Heart left ventricle (tissue), 16 donors: ENCODE data around the gene UROC1. TPM values are rescaled to one million over a fixed set of nuclear protein-coding genes. Genes with fewer than 3 reads are reported as not detected.

Experiments used
- ATAC-seq, 4 donors: fragments of 200-7000 bp; cut with Tn5 transposase; one replicate each; pipeline ENCODE4 v1.9.1; 2020 to 2022; ENCODE audit warnings: moderate library complexity in 4 of 4, mild to moderate bottlenecking in 3 of 4, moderate number of reproducible peaks in 1 of 4
- DNase-seq, 5 donors: peaks; one replicate each; pipeline ENCODE4 v3.0.0-alpha.2; 2020
- H3K27ac ChIP-seq, 12 donors: fragments of 200-600 bp; sonication (generic) in 4 of 12; one replicate each; pipeline versions ENCODE4 v1.5.0 to v1.8.0; 2016 to 2022; ENCODE audit warnings: mild to moderate bottlenecking in 2 of 12
- H3K27me3 ChIP-seq, 9 donors: fragments of 200-600 bp; sonication (generic) in 2 of 9; one replicate each; pipeline versions ENCODE4 v1.5.1 to v1.8.0; 2016 to 2022; ENCODE audit warnings: mild to moderate bottlenecking in 3 of 9
- H3K36me3 ChIP-seq, 9 donors: fragments of 200-600 bp; sonication (generic) in 2 of 9; one replicate each; pipeline versions ENCODE4 v1.5.0 to v1.8.0; 2018 to 2022; ENCODE audit warnings: mild to moderate bottlenecking in 2 of 9
- H3K4me1 ChIP-seq, 12 donors: fragments of 200-600 bp; sonication (generic) in 4 of 12; one replicate each; pipeline versions ENCODE4 v1.5.0 to v1.8.0; 2016 to 2022; ENCODE audit warnings: mild to moderate bottlenecking in 3 of 12
- H3K4me3 ChIP-seq, 12 donors: fragments of 200-600 bp; sonication (generic) in 4 of 12; one replicate each; pipeline versions ENCODE4 v1.5.0 to v1.8.0; 2017 to 2022; ENCODE audit warnings: mild to moderate bottlenecking in 9 of 12, moderate library complexity in 4 of 12
- H3K9me3 ChIP-seq, 12 donors: fragments of 200-600 bp; sonication (generic) in 4 of 12; one replicate each; pipeline versions ENCODE4 v1.5.0 to v1.8.0; 2016 to 2022; ENCODE audit warnings: mild to moderate bottlenecking in 1 of 12
- CTCF ChIP-seq, 12 donors: fragments of 200-600 bp; sonication (generic) in 4 of 12; IDR thresholded peaks; one replicate each; pipeline versions ENCODE4 v1.5.0 to v1.8.0; 2018 to 2022; ENCODE audit warnings: antibody characterized with exemption in 12 of 12, mild to moderate bottlenecking in 5 of 12
- POLR2A ChIP-seq, 2 donors: fragments of 450-650 bp; IDR thresholded peaks; one replicate each; pipeline ENCODE4 v1.6.1; 2017; ENCODE audit warnings: antibody characterized with exemption in 2 of 2, mild to moderate bottlenecking in 2 of 2, moderate library complexity in 2 of 2
- WGBS, 4 donors: extraction: QIAGEN DNeasy Blood & Tissue Kit in 2 of 4; methylation state at CpG; one replicate each; pipeline versions ENCODE4 v1.1.5 to v1.1.7; 2013 to 2018; 5-methylcytosine and 5-hydroxymethylcytosine counted together
- intact Hi-C, 10 donors: fragments of 100-400 bp; cut with DNase I; formaldehyde crosslinking; loops; one replicate each; pipeline versions ENCODE4 v1.11.1 to v1.14.2; 2022
- polyA plus RNA-seq, 2 donors: library from polyadenylated mRNA; stranded (reverse); fragments of 200-250 nt; gene quantifications; one replicate each; pipeline ENCODE4 v1.2.3, GENCODE V29; 2013
- total RNA-seq, 9 donors: library from RNA; depleted of rRNA in 2 of 9; stranded (reverse); fragments of >200 nt in 2 of 9; fragmentation: NEBNext Ultra II Directional in 3 of 9; extraction: Animal tissue kit (Norgen Biotek cat#: 25700) in 3 of 9; gene quantifications; one replicate each; pipeline versions ENCODE4 v1.1.0 to v1.2.4, GENCODE V29; 2016 to 2023
- donor health status: ischemic (EF 13 %, LVEDD 7.1; RV severe dilation, severe dysfunction).
- donor health status: healthy with polysubstance abuse.
- donor health status: DM: no; HTN: yes; CAD: no.
- donor health status: DM: no; HTN: no; CAD: no.
- donor health status: ischemic (EF 25% LVEDD 6.9; RV normal size, moderate dysfunction).
- donor health status: ischemic (EF 25% LVEDD 5.7; RV mildly dilated, moderate dysfunction).
- donor health status: healthy.
- donor health status: DM: yes; HTN: yes; CAD: no.
- donor health status: ischemic (EF 35%, LVEDD 5.7; RV mildly dilated, moderate dysfunction).
- donor health status: nonischemic (EF 11% LVEDD 7.7; RV severe dilation, severe dysfunction).
- donor health status: DM: yes; HTN: yes; CAD: no.
- donor health status: PGD.
- donor health status: ischemic (EF 29% LVEDD 5.4; RV normal size, mild dysfunction).
- donor health status: nonischemic (EF 23%, LVEDD 6.1; RV moderate dilation, normal function).

Gene UROC1
- total and polyA plus RNA-seq, 11 donors = not detected

GRCh38 chr3:126523745-126524428 lies 6.3 kb upstream of the UROC1 start, which contains the start of gene CHST13:
TSS of gene CHST13 (plus strand) at chr3:126524155. CDS start at chr3:126524333, 178 bp downstream.
- 6 to 9% (median 7%) methylated on average over 33 to 56 of the region's 56 CpGs for WGBS, 4 donors
- Histone ChIP-seq H3K27me3 (peaks cover 0 to 20% (median 7%) of the 10 kb centered on the region in 9 donors), H3K36me3 (no peaks in the 10 kb centered on the region), H3K9me3 (no peaks in the 10 kb centered on the region), H3K4me3 (peak within 1 kb of the TSS; percentile 23 to 58 (median 50)), H3K27ac (peak within 1 kb of the TSS in 5 of 12 donors; percentile 17 to 42 (median 29)), H3K4me1 (peaks cover 0 to 23% (median 5%) of the 10 kb centered on the region in 12 donors)
- DNase-seq (peak in 3 of 5 donors; percentile 68 to 78 (median 75)), ATAC-seq (peak in 3 of 4 donors; percentile 56 to 83 (median 73))
- TF ChIP-seq POLR2A (IDR thresholded peaks at IDR 0.05) (no peak), CTCF (IDR thresholded peaks at IDR 0.05) (peak in 1 of 12 donors; percentile 18)
- intact Hi-C loops = loop anchor here in 9 of 10 donors (2.0 to 10.0 kb wide), 8 partner anchors 43 to 1023 kb away; partner anchors contain the start of gene TXNRD3 (in 1 of the 9)

GRCh38 chr3:126522363-126522788 lies 4.8 kb upstream of the UROC1 start:
- Histone ChIP-seq H3K9me3 (no peaks in the 10 kb centered on the region), H3K4me1 (peaks cover 0 to 17% (median 5%) of the 10 kb centered on the region in 12 donors), H3K4me3 (no peak overlapping the region), H3K27me3 (peaks cover 0 to 25% (median 7%) of the 10 kb centered on the region in 9 donors), H3K36me3 (no peaks in the 10 kb centered on the region), H3K27ac (no peak overlapping the region)
- intact Hi-C loops = loop anchor here in 9 of 10 donors (2.0 to 10.0 kb wide), 8 partner anchors 45 to 1025 kb away; partner anchors contain the start of gene TXNRD3 (in 1 of the 9)
- peak; percentile 50 to 65 (median 56) for DNase-seq
- TF ChIP-seq CTCF (IDR thresholded peaks at IDR 0.05) (peak; percentile 68 to 96 (median 91)), POLR2A (IDR thresholded peaks at IDR 0.05) (no peak)
- ATAC-seq = peak in 2 of 4 donors; percentile 38 to 53
- WGBS, 4 donors = 0 to 1% (median 0%) methylated on average over 1 to 6 of the region's 6 CpGs

GRCh38 chr3:126521122-126521891 lies 3.7 kb upstream of the UROC1 start:
- ATAC-seq = no peak
- TF ChIP-seq CTCF (IDR thresholded peaks at IDR 0.05) (no peak), POLR2A (IDR thresholded peaks at IDR 0.05) (no peak)
- Histone ChIP-seq H3K9me3 (no peaks in the 10 kb centered on the region), H3K4me1 (peaks cover 0 to 17% (median 5%) of the 10 kb centered on the region in 12 donors), H3K36me3 (no peaks in the 10 kb centered on the region), H3K4me3 (no peak overlapping the region), H3K27ac (no peak overlapping the region), H3K27me3 (peaks cover 0 to 25% (median 7%) of the 10 kb centered on the region in 9 donors)
- intact Hi-C loops = loop anchor here (2.0 to 10.0 kb wide), 8 partner anchors 46 to 1026 kb away; partner anchors contain the start of gene TXNRD3 (in 1 of the 10)
- 72 to 84% (median 76%) methylated on average over 8 to 11 of the region's 11 CpGs for WGBS, 4 donors
- DNase-seq = peak in 3 of 5 donors; percentile 22 to 46 (median 22)
